ENCODE data around the gene DMD.

Gene DMD

DNA sequence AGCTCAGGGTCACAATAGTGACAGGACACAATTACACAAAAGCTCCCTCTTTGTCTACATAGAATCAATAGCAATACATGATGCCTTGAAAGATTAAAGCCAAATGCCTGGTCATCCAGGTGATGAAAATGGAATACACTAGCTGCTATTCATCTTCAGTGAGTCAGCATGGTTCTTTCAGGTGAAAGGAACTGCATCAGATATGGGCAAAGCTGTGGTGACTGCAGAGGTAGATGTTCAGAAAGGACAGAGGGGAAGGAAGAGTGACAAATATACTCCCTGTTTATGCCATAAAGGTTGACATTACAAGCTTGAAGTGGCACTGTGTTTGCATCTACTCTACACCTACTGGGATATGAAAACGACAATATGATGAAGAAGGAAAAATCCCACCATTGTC lies 2119.5 kb downstream of the DMD start:
- no peak overlapping the region for H3K4me3 ChIP-seq (ENCODE audit: low read depth, low read length)
- in situ Hi-C loops (cut with HindIII; ENCODE audit: low sequenced_read_pairs), result no loop called here
- DNase-seq (ENCODE audit: low read depth, low spot score), result no peak
- TF ChIP-seq, protein P1, sequence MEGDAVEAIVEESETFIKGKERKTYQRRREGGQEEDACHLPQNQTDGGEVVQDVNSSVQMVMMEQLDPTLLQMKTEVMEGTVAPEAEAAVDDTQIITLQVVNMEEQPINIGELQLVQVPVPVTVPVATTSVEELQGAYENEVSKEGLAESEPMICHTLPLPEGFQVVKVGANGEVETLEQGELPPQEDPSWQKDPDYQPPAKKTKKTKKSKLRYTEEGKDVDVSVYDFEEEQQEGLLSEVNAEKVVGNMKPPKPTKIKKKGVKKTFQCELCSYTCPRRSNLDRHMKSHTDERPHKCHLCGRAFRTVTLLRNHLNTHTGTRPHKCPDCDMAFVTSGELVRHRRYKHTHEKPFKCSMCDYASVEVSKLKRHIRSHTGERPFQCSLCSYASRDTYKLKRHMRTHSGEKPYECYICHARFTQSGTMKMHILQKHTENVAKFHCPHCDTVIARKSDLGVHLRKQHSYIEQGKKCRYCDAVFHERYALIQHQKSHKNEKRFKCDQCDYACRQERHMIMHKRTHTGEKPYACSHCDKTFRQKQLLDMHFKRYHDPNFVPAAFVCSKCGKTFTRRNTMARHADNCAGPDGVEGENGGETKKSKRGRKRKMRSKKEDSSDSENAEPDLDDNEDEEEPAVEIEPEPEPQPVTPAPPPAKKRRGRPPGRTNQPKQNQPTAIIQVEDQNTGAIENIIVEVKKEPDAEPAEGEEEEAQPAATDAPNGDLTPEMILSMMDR (IDR thresholded peaks at IDR 0.05; ENCODE audit: low read depth, low read length), result no peak

DNA sequence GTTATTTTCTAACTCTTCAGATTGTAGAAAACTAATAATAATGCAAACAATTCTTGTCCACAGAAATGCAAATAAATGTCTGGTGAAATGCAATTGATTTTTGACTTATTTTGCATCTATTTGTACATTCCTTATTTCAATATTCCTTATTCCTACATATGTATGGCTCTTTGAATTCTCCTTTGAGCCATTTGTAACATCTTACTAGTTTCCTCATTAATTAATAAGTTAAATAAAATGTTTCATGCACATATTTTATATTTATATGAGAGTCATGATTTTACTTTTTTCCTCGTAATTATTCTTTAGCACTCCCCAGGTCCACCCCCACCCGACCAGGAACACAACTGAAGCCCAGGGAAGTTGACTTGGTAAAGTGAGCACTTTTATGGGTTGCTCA lies 2136.8 kb downstream of the DMD start:
- TF ChIP-seq, protein P1 (IDR thresholded peaks at IDR 0.05; ENCODE audit: low read depth, low read length), result no peak
- in situ Hi-C loops (cut with HindIII; ENCODE audit: low sequenced_read_pairs), result no loop called here
- no peak overlapping the region for H3K4me3 ChIP-seq (ENCODE audit: low read depth, low read length)
- no peak for DNase-seq (ENCODE audit: low read depth, low spot score)

DNA sequence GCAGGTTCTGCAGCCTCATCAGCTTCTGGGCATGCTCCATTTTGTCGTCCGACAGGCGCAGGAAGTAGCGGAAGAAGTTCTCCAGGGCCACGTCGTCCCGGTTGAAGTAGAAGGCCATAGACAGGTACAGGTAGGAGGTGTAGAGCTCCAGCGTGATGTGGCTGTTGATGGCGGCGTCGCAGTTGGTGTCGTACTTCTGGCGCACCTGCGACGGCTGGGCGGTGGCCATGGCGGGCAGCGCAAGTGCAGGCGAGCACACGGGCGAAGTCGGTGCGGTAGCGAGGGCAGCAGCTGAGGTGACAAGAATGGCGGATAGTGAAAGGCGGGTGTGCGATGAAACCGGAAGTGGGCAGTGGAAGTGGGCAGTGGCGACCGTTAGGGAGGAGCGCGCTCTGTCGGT lies 2139.6 kb downstream of the DMD start, which contains the start of gene FTHL17:
FTHL17 (minus strand) TSS at position 317 of the 400 bp plus-strand sequence; CDS start at position 229, 88 bp downstream.
- in situ Hi-C loops (cut with HindIII; ENCODE audit: low sequenced_read_pairs), result no loop called here
- TF ChIP-seq, protein P1 (IDR thresholded peaks at IDR 0.05; ENCODE audit: low read depth, low read length), result no peak
- no peak for DNase-seq (ENCODE audit: low read depth, low spot score)
- H3K4me3 ChIP-seq (ENCODE audit: low read depth, low read length), result no peak within 1 kb of the TSS

DNA sequence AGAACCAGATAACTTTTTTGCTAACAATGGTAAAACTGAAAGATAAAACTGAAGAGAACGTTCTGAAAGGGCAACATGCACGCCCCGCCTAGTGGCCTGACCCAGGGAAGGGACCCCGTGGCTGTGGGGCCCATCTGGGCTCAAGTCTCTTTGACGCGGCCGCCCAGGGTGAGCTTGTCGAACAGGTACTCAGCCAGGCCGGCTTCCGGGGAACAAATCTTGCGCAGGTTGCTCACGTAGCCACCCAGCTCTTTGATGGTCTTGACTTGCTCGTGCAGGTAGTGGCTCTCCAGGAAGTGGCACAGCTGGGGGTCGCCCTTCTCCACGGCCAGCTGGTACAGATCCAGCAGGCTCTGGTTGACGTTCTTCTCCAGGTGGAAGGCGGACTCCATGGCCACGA lies 2140.1 kb downstream of the DMD start:
- no peak for DNase-seq (ENCODE audit: low read depth, low spot score)
- TF ChIP-seq, protein P1 (IDR thresholded peaks at IDR 0.05; ENCODE audit: low read depth, low read length), result no peak
- in situ Hi-C loops (cut with HindIII; ENCODE audit: low sequenced_read_pairs), result no loop called here
- no peak overlapping the region for H3K4me3 ChIP-seq (ENCODE audit: low read depth, low read length)

DNA sequence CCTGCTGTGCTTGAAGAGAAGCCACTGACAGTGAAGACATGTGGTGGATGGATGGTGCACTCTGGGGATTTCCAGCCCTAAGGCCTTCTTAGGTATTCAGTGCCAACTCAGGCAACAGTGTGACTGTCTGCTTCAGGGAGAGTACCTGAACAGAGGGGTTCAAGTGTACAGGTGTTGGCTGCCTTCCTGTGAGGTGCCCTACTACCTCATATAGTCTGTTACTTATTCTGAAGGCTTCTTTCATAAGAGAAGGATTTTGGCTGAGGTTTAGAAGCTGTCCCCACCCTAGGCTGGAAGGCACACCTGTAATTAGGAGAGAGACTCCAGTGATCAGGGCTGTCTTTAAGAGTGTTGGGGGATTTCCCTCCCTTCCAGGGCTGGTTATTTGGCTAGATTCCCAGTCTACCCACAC lies 2141.3 kb downstream of the DMD start:
- no peak overlapping the region for H3K4me3 ChIP-seq (ENCODE audit: low read depth, low read length)
- in situ Hi-C loops (cut with HindIII; ENCODE audit: low sequenced_read_pairs), result no loop called here
- no peak for DNase-seq (ENCODE audit: low read depth, low spot score)
- TF ChIP-seq, protein P1 (IDR thresholded peaks at IDR 0.05; ENCODE audit: low read depth, low read length), result no peak

Measured in astrocyte of the spinal cord (primary cell).